ENCODE data around the gene PCDH15. TPM values are rescaled to one million over a fixed set of nuclear protein-coding genes. Genes with fewer than 3 reads are reported as not detected.

PCDH15 gene
- total and polyA plus RNA-seq, 2 of the 8 experiments (the other 6 are each of a cell fraction or from before 2014, with no cell fraction given): 0.11 TPM; not detected in 1

DNA sequence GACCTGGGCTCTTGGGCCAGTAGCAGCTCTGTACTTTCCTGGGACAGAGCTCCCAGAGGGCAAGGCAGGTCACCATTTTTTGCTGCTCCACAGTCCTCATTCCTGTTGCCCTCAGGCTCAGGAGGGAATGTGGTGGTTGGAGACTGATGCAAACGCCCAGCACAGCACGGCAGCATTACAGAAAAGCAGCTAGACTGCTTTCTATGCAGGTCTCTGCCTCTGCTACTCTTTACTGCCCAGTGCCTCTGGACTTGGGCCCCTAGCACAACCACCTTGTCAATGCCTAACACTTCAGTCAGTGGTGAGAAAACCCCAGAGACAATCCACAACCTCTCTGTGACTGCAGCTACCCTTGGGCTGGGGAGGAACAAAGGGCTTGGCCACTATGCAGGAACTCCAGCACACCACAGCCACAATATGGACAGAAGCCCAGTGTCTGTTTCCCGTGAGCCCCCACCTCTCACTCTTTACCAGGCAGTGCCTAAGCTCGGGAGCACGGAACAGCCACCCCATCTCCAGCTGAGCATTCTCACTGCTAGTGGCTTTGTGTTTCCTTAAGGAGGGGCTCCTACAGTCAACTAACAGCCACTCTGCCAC is 790.6 kb downstream of the PCDH15 start:
- Histone ChIP-seq H2BK120ac (replicated peaks; ENCODE audit: low read depth, low read length) (no peak overlapping the region), H2BK12ac (ENCODE audit: low read depth, low read length) (0 out of 2 replicates have a peak overlapping the region, but pooled peaks have one; percentile 7), H3K9me3 (ENCODE audit: insufficient read depth in 2 of 2, low read depth in 1 of 2, low read length in 1 of 2) (no peaks in the 10 kb centered on the region), H3K36me3 (ENCODE audit: control insufficient read depth in 2 of 4, insufficient read depth in 4 of 4, low read length in 3 of 4) (no peaks in the 10 kb centered on the region), H3K23ac (ENCODE audit: insufficient read length) (no peak overlapping the region), H2AK5ac (ENCODE audit: low read depth, low read length) (no peak overlapping the region), H2BK15ac (ENCODE audit: low read length) (no peak overlapping the region), H3K9ac (replicated peaks in 1 of 4; ENCODE audit: extremely low read depth in 1 of 4, low read depth in 3 of 4, low read length in 3 of 4) (no peak overlapping the region), H4K8ac (ENCODE audit: extremely low read depth, insufficient read depth, low read length) (no peak overlapping the region; the same call in 1 of the 2 replicates), H4K91ac (replicated peaks; ENCODE audit: insufficient read length, low read length) (no peak overlapping the region), H2BK5ac (ENCODE audit: low read depth, low read length) (no peak overlapping the region), H3K4me3 (ENCODE audit: extremely low read depth in 1 of 4, insufficient read depth in 2 of 4, low read depth in 3 of 4, low read length in 4 of 4) (no peak overlapping the region), H3K4ac (replicated peaks; ENCODE audit: insufficient read length, low read depth, low read length) (no peak overlapping the region), H3K4me2 (ENCODE audit: insufficient read depth in 1 of 2, low read depth in 2 of 2, low read length in 2 of 2) (no peak overlapping the region), H3K14ac (ENCODE audit: insufficient read length) (no peak overlapping the region), H2BK20ac (ENCODE audit: low read length) (no peak overlapping the region), H4K20me1 (replicated peaks in 1 of 2; ENCODE audit: control insufficient read depth in 1 of 2, insufficient read depth in 2 of 2, low read length in 2 of 2) (no peaks in the 10 kb centered on the region), H2AFZ (ENCODE audit: low read length) (no peak overlapping the region), H3K18ac (ENCODE audit: extremely low read depth, low read length) (no peak overlapping the region), H3K27ac (ENCODE audit: low read depth, low read length) (no peak overlapping the region), H3K4me1 (replicated peaks in 1 of 4; ENCODE audit: control insufficient read depth in 3 of 4, insufficient read depth in 4 of 4, low read length in 3 of 4) (no peaks in the 10 kb centered on the region), H3K27me3 (replicated peaks in 1 of 4; ENCODE audit: control insufficient read depth in 3 of 4, extremely low read depth in 1 of 4, insufficient read depth in 3 of 4, low read length in 3 of 4) (no peaks in the 10 kb centered on the region), H3K79me2 (ENCODE audit: control insufficient read depth in 1 of 2, insufficient read depth in 2 of 2, low read length in 2 of 2) (no peaks in the 10 kb centered on the region), H3K56ac (replicated peaks; ENCODE audit: insufficient read length, low read depth, low read length) (no peak overlapping the region), H4K5ac (ENCODE audit: insufficient read length, low read depth, low read length) (no peak overlapping the region), H3K23me2 (ENCODE audit: low read depth, low read length) (no peaks in the 10 kb centered on the region), H3K79me1 (ENCODE audit: low read depth, low read length) (no peaks in the 10 kb centered on the region)
- WGBS, 2 experiments (ENCODE audit: extremely low coverage in 1 of 2, insufficient coverage in 1 of 2, insufficient read length in 1 of 2, insufficient replicate concordance in 2 of 2, low coverage in 1 of 2, low lambda C conversion rate in 2 of 2, missing lambda C conversion rate in 1 of 2): 91% methylated on average over 5 of the region's 5 CpGs; no CpG with 5 or more reads in 1 of the 2 experiments
- ChIA-PET CTCF (ENCODE audit: partially characterized antibody) (interaction anchor here (0.8 to 1.1 kb wide), 4 partner anchors 9 to 407 kb away, joined by 3 read pairs; no protein-coding TSS in a partner anchor), POLR2A (ENCODE audit: partially characterized antibody) (no interaction called here)
- no peak for DNase-seq (ENCODE audit: low read depth in 1 of 2, low spot score in 2 of 2)
- no peak for FAIRE-seq
- TF ChIP-seq CHD2 (IDR thresholded peaks at IDR 0.05; ENCODE audit: low read length): no peak
- no peak for TF ChIP-seq GTF2F1 (IDR thresholded peaks at IDR 0.05; ENCODE audit: borderline replicate concordance, low read depth, low read length)
- TF ChIP-seq TCF12 (IDR thresholded peaks at IDR 0.05; ENCODE audit: low read depth, low read length): no peak
- TF ChIP-seq JUND (IDR thresholded peaks at IDR 0.05; ENCODE audit: low read length): no peak
- TF ChIP-seq ASH2L (IDR thresholded peaks at IDR 0.05; ENCODE audit: low read length): no peak
- no peak for TF ChIP-seq TBP (IDR thresholded peaks at IDR 0.05; ENCODE audit: low read depth, low read length)
- TF ChIP-seq SIN3A (conservative IDR thresholded peaks at IDR 0.05 in 1 of 2, IDR thresholded peaks at IDR 0.05 in 1 of 2; ENCODE audit: low read depth in 1 of 2, low read length in 2 of 2): no peak
